Middle frontal gyrus (tissue), 1 donor: Measurements from ENCODE around the gene CAMK2G.

Source experiments
- DNase-seq: peaks from one replicate; pipeline ENCODE4 v3.0.0-alpha.2; 2015; ENCODE audit warnings: low spot score; ENCODE audit errors: extremely low spot score

Gene CAMK2G

DNA sequence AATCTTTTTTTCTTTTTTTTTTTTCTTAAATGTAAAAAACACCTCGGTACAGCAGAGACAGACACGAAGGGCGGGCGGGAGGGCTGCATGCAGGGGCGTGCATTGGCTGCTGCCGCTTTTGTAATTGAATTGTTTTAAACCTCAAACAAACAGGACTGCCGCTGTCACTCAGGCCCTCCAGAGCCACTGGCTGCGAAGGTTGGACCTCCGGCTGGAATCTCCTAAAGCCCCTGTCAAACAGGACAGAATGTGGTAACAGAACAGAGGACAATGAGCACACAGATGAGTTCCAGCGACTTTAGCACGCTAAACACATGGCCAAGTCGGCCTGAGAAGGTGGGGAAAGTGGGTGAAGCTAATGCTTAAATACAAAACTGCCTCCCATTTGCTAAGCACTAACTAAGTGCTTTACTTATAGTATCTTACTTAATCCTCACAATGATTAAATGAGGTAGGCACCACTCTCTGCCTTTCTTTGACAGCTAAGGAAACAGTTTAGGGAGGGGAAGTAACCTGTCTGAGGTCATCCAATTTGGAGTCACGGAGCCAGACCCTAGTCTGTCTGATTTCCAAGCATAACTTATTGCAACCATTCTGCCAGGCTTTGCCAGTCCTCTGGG lies 60.0 kb downstream of the CAMK2G start:
- DNase-seq, result no peak

DNA sequence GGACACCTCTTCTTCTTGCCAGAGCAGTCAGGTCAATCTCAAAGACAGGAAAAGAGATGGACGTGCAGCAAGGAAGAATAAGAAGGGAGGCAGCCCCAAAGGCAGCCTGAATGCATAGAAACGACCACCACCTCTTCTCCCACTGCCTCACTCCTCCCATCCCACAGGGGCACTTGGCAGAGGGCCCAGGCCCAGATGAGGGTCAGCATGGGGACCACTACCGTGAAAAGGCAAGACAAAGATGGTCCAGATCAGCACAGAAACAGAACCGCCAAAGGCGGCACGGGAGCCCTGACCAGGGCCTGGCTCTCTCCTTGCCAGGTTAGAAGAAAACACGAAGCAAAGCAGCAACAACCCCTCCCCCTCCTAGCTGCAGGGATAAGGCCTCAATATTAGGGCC lies 61.0 kb downstream of the CAMK2G start:
- no peak for DNase-seq

DNA sequence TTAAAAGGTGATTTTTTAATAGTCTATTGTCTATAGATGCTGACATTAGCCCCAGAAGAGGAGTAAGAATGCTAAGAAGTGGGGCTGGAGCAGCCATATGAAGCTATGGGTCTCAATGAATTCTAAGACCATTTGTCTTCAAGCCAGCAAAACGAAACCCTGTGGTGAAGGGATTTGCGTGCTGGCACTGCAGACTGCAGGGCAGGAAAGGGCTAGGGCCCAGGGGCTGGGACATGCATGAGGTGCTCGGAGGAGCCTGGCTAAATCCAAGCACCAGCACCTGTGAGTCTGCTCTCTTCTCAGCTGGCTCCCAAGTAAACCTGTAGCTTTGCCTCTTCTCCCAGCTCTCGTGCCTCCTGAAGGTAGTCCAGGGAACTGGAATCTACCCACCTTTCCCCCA lies 61.7 kb downstream of the CAMK2G start:
- no peak for DNase-seq

DNA sequence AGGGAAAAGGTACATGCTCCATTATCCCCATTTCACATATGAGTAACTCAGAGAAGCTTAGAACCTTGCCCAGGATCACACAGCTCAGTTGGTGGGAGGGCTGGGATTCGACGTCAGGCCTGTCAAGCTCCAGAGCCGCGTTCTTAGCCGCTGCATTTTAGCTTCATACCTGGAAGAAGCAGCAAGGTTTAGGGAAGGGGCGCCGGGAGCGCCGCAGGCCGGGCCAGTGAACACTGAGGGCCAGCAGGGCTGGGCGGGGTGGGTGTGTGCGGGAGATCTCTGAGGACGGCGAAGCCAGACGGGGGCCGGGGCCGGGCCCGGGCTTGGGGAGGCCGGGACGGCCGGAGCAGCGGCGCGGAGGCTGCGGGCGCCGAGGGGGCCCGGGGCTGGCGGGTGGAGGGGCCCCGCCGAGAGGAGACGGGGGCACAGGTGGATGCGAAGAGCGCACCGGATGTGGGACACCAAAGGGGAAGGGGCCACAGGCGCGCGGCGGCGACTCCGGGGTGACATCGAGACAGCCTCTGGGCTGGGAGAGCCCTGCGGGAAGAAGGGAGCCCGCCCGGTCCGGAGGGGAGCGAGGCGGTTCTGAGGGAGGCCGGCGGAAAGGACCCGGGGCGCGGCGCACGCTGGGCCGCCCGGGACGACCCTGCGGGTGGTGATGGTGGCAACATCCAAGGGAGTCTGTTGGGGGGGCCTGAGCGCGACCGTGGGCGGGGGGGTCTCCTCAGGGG lies 63.5 kb downstream of the CAMK2G start:
- no peak for DNase-seq

DNA sequence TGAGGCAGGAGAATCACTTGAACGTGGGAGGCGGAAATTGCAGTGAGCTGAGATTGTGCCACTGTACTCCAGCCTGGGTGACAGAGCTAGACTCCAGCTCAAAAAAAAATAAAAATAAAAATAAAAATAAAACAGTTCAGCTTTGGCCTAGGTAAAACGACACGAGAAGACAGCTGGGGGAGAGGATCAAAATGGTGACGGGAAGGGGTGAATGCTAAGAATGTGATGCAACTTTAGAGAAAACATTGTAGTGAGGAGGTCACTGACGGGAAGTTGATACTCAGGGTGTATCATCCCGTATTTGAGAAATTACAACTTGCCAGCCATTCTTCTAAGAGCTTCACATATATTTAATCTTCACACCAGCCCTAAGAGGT lies 64.0 kb downstream of the CAMK2G start:
- DNase-seq, result no peak

DNA sequence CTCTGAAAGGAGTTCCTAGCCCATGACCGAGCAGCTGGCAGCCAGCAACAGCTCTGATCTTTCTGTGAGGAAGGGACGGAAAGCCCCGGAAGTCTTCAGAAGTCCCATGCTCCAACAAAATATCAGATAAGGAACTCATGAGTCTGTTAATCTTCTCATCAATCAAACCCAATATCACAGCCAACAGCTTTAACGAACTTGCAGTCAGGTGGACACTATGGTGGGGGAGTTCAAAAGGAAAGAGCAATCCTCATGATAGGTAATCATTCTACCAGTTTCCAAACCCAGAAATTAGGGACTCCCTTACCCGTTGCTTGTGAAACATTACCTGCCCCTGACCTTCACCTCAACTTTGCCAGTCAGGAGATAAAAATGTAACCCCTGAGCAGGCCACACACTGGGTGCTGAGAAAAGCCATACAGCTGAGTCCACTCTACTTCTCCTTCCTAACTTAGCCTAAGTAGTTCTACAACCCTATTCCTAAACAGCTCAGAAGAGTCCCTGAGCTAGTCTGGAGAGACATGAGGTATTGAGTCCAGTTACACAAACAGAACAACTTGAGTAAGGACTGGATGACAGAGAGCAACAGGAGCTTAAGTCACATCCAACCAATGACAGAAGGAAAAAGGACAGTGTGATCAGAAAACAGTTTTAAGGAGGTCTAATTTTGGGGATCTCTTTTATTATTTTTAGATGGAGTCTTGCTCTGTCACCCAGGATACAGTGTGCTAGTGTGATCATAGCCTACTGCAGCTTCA lies 65.1 kb downstream of the CAMK2G start:
- DNase-seq, result no peak

DNA sequence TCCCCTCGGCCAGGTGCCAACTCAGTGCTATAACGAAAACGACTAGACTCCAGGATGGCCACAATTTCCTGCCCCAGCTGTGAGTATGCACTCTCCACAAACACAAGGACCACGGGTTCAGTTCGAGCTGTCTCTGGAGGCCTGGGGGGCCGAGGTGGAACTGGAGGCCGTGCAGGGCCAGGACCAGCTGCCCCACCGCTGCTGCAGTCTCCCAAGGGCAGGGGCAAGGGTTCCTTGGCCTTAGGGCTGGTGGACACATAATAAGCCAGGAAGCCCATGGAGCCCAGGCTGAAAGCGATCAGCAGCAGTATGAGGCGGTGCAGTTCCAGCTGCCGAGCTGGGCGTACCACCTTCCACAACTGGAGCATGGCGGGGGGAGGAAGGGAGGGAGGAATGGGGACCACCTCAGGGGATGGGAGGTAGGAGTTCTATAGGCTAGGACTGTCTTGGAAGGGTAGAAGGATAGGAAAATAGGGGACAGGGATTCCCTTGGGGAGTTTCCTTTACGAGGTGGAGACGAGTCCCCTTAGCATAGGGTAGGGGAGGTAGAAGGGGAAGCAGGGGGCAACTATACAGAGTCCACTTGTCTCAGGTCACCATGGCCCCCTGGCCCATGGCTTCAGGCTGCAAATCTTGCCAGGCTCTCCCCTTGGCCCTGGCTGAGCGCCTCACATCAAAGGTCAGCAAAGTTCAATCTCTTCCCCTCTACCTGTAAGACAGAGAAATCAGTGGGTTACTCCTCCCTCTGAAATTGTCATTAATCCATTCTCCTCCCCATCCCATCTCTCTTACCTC lies 66.1 kb downstream of the CAMK2G start:
- DNase-seq, result no peak

DNA sequence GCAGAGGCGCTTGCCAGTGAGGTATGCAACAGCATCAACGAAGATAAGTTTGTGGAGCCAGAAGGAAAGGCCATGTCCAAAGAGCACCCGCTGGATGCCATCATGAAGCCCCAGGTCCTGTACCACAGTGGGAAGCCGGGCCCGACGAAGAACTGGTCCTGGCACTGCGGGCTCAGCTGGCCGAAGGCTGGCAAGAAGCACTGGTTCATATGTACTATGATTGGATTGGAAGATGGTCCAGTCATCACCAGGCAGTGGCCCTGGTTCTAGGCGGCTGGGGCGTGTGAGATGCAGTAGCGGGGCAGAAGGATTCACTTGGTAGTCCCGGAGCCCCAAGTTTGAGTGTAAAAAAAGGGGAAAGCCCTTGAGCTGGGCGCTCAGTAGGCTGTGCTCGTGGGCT lies 66.9 kb downstream of the CAMK2G start:
- DNase-seq, result no peak

DNA sequence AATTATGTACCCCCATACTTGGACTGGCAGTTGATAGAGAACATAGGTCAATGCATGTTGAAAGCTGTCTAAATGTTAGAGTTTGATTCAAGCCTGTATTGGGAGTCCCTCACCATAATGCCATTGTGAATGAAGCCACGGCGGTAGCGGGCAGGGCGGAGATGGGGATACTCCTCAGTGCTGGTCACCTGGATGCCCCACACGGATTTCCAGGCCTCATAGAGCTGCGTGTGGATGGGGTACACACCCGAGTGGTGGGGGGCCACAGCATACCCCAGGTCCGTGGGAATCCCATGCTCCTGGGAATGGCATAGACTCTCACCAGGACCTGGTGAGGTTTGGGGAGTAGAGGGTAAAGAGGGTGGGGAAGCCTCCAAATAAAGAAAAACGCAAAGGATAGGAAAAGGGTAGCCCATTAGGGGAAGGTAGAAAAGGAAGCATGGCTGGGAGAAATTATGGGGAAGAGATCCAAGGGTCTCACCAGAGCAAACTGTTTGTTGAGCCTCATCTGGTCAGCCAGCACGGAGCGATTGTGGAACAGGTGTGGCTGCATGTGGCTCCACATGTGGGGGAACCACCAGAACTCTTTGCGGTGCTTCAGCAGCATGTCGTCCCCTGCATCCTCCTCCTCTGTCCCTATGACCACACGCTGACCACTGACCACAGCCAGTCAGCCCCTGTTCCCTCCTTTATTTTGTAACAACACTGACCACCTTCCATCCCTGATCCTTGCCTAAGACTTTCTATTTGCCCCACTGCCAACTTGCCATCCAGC lies 68.0 kb downstream of the CAMK2G start:
- DNase-seq, result no peak

DNA sequence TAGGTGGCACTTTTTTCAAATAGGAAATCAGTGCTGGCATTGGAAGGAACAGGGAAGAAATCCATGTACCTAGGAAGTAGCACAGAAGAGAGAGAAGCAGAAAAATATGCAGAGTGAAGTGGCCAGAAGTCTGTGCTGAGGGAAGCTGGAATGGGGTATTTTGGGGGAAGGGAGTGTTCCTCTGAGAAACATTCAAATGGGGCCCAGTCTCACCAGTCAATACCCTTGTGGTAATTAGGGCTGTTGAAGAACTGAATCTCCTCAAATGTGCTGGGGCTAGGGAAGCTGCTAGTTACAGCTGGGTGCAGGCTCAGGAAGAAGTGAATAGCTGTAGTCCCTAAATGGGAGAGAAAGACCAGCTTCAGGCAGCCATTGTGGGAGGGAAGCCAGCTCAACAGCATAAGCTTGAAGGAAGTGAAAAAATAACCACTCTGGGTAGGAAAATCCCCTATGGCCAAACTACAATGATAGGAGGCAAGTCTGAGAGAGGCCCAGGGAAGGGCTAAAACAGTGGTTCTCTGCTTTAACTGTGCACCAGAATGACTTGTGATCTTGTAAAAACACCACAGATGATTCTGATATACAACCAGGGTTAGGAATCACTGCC lies 70.6 kb downstream of the CAMK2G start:
- DNase-seq, result no peak

DNA sequence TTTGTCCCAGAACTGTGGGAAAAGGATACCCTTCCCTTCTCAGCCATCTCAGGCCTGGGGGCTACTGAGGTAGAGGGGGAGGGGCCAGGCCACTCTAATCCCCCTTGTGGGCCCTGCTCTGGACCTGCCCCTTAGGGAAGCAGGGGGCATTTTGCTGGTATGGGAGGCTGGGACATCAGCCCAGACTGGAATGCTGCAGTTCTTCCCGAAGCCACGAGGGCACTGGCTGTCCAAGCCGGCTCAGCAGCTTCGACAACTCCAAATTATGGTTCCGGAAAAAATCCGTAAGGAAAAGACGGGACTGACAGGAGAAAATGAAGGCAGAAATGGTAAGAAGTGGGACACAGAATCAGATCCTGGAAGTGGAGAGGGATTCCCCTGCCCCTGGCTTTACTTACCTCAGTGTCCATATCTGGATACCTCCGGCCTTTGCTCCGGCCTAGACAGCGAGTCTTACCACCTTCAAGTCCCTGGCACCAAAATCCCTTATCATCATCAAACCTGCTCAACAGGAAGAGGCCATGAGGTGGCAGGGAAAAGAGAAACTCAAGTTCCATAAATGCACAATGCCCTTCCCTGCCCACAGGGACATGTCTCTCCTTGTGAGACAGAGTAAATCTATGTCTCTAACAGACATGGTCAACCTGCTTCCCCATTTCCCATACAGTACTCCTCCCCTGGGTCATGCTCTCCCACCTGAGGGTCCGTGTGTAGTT lies 71.9 kb downstream of the CAMK2G start:
- DNase-seq, result no peak

DNA sequence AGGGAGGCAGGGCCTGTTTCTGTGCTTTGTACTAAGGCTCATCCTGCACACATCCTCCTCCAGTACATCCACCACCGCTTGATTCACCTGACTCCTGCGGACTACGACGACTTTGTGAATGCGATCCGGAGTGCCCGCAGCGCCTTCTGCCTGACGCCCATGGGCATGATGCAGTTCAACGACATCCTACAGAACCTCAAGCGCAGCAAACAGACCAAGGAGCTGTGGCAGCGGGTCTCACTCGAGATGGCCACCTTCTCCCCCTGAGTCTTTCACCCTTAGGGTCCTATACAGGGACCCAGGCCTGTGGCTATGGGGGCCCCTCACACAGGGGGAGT lies 73.1 kb downstream of the CAMK2G start:
- no peak for DNase-seq

DNA sequence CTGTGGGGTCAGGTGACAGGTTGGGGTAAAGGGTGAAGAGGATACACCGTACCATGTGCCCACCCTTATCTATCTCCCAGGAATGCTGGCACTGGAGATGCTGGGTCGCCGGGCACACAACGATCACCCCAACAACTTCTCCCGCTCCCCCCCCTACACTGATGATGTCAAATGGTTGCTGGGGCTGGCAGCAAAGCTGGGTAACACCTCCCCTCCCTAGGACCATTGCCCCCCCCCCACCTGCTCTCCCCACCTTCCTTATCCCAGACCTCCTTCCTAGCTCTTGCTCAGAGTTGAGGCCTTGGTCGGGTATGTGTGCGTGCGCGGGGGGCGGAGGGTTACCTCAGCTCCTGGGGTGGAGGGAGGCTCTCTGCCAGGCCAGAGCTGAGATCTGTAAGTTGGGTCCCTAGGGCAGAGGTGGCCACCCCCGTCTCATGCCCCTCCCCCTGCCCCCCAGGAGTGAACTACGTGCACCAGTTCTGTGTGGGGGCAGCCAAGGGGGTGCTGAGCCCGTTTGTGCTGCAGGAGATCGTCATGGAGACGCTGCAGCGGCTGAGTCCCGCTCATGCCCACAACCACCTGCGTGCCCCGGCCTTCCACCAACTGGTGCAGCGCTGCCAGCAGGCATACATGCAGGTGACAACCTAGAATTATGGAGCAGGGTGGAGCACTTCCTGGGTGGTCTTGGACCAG lies 73.6 kb downstream of the CAMK2G start:
- DNase-seq, result no peak

DNA sequence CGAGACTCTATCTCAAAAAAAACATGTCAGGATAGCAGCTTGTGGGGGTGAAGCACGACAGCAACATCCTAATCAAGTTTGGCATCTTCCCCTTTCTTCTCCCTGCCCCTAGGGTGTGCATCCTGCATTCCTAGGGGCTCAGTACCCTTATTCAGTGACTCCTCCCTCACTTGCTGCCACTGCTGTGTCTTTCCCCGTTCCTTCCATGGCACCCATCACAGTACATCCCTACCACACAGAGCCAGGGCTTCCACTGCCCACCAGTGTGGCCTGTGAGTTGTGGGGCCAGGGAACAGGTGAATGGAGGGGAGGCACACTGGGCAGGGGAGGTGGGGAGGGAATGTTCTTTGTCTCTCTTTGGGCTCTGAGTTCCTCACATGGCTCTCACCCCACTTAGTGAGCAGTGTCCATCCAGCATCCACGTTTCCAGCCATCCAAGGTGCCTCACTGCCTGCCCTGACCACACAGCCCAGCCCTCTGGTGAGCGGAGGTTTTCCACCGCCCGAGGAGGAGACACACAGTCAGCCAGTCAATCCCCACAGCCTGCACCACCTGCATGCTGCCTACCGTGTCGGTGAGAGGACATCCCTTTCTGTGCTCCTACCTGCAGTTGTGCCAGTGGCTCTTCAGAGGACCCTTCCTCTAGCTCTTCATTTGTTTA lies 74.3 kb downstream of the CAMK2G start:
- no peak for DNase-seq

DNA sequence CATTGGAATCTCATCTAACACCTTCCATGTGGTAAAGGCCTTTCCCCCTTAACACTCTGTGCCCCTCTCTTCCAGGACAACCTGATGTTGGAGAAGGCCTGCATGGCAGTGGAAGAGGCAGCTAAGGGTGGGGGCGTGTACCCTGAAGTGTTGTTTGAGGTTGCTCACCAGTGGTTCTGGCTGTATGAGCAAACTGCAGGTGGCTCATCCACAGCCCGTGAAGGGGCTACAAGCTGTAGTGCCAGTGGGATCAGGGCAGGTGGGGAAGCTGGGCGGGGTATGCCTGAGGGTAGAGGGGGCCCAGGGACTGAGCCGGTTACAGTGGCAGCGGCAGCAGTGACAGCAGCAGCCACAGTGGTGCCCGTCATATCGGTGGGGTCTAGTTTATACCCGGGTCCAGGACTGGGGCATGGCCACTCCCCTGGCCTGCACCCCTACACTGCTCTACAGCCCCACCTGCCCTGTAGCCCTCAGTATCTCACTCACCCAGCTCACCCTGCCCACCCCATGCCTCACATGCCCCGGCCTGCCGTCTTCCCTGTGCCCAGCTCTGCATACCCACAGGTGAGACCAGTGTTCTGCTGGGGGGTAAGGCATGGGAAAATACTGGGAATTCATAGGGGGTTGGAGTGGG lies 75.3 kb downstream of the CAMK2G start:
- DNase-seq, result no peak

DNA sequence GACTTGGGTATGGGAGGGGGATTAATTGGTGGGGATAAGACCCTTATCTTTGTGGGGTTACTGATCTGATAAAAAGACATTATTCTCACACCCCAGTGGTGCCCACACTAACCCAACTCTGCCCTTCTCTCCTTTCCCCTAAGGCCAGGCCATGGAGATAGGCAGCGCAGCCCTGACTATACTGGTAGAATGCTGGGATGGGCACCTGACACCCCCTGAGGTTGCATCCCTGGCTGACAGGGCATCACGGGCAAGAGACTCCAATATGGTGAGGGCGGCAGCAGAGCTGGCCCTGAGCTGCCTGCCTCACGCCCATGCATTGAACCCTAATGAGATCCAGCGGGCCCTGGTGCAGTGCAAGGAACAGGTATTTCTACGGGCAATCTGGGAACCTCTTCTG lies 76.3 kb downstream of the CAMK2G start:
- DNase-seq, result no peak

DNA sequence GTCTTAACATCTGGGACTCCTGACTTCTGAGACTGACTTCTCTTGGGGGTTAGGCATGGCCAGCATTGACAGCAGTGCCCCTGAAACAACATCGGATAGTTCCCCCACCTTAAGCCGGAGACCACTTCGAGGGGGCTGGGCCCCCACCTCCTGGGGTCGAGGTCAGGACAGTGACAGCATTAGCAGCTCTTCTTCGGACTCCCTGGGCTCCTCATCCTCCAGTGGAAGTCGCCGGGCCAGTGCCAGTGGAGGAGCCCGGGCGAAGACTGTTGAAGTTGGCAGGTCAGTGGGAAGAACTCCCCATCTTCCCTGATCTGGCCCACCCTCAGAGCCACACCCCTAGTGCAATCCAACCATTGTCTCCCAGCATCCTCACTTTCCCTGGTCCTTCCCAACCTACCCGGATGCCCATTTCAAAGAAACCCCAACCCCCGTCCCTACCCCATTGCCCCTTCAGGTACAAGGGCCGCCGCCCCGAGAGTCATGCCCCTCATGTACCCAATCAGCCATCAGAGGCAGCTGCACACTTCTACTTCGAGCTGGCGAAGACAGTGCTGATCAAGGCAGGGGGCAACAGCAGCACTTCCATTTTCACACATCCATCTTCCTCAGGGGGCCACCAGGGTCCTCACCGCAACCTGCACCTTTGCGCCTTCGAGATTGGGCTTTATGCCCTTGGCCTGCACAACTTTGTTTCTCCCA lies 76.9 kb downstream of the CAMK2G start:
- no peak for DNase-seq

DNA sequence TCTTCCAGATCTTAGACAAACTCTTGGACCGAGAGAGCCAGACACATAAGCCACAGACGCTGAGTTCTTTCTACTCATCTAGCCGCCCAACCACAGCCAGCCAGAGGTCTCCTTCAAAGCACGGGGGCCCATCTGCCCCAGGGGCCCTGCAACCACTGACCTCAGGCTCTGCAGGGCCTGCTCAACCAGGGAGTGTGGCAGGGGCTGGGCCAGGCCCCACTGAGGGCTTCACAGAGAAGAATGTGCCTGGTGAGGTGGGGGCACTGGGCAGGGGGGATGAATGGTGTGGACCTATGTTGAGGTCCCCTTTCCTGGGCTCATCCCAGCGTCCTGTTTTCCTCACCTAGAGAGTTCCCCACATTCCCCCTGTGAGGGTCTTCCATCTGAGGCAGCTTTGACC lies 77.6 kb downstream of the CAMK2G start:
- DNase-seq, result no peak
